Astrocyte (in vitro differentiated cells and primary cell): Measurements from ENCODE around the gene AP1B1. TPM values are rescaled to one million over a fixed set of nuclear protein-coding genes. Genes with fewer than 3 reads are reported as not detected.

Experiments used
- DNase-seq: peaks from one replicate; pipeline ENCODE4 v3.0.0-alpha.2; 2010; ENCODE audit warnings: low read depth
- FAIRE-seq: peaks from 2 replicates; lab custom pipeline; 2011; peaks lifted over from hg19 to GRCh38; lab: Jason Lieb, UNC
- H2AFZ ChIP-seq: 2 replicates; pipeline ENCODE4 v1.6.0; 2012; ENCODE audit warnings: low read depth, low read length, inconsistent platforms
- H3K27ac ChIP-seq: 2 replicates; pipeline ENCODE4 v1.5.1; 2011; ENCODE audit warnings: low read depth, low read length, inconsistent platforms
- H3K27me3 ChIP-seq: 2 replicates; pipeline ENCODE4 v1.6.0; 2011; ENCODE audit warnings: low read length, inconsistent platforms; ENCODE audit not compliant: insufficient read depth
- H3K36me3 ChIP-seq: 2 replicates; pipeline ENCODE4 v1.5.1; 2011; ENCODE audit warnings: low read length, inconsistent platforms; ENCODE audit not compliant: insufficient read depth
- H3K4me1 ChIP-seq: 2 replicates; pipeline ENCODE4 v1.5.1; 2011; ENCODE audit warnings: low read length, inconsistent platforms; ENCODE audit not compliant: insufficient read depth
- H3K4me2 ChIP-seq: 2 replicates; pipeline ENCODE4 v1.6.0; 2012; ENCODE audit warnings: low read length, inconsistent platforms
- H3K4me3 ChIP-seq: 2 replicates; pipeline ENCODE4 v1.5.1; 2011; ENCODE audit warnings: low read depth, mild to moderate bottlenecking, low read length, inconsistent platforms; ENCODE audit not compliant: insufficient read depth
- H3K79me2 ChIP-seq: 2 replicates; pipeline ENCODE4 v1.6.0; 2012; ENCODE audit warnings: mild to moderate bottlenecking, low read length, inconsistent platforms; ENCODE audit not compliant: insufficient read depth
- H3K9ac ChIP-seq: 2 replicates; pipeline ENCODE4 v1.6.0; 2012; ENCODE audit warnings: mild to moderate bottlenecking, low read length, inconsistent platforms
- H3K9me3 ChIP-seq: 2 replicates; pipeline ENCODE4 v1.5.1; 2012; ENCODE audit warnings: low read depth, mild to moderate bottlenecking, low read length, inconsistent platforms; ENCODE audit not compliant: insufficient read depth
- H4K20me1 ChIP-seq: 2 replicates; pipeline ENCODE4 v1.6.0; 2012; ENCODE audit warnings: low read length, inconsistent platforms; ENCODE audit not compliant: insufficient read depth
- H3K27ac Mint-ChIP-seq: one replicate; pipeline ENCODE4 v1.8.0; 2021; ENCODE audit warnings: mild to moderate bottlenecking, mixed read lengths; ENCODE audit not compliant: unreplicated experiment
- H3K27me3 Mint-ChIP-seq: one replicate; pipeline ENCODE4 v1.8.0; 2021; ENCODE audit warnings: low read depth, mixed read lengths; ENCODE audit not compliant: unreplicated experiment
- H3K36me3 Mint-ChIP-seq: one replicate; pipeline ENCODE4 v1.8.0; 2021; ENCODE audit warnings: low read depth, mixed read lengths; ENCODE audit not compliant: unreplicated experiment
- H3K4me1 Mint-ChIP-seq: one replicate; pipeline ENCODE4 v1.8.0; 2021; ENCODE audit warnings: low read depth, mixed read lengths; ENCODE audit not compliant: unreplicated experiment
- H3K4me3 Mint-ChIP-seq: one replicate; pipeline ENCODE4 v1.8.0; 2021; ENCODE audit warnings: mild to moderate bottlenecking, moderate library complexity, mixed read lengths; ENCODE audit not compliant: unreplicated experiment
- H3K9me3 Mint-ChIP-seq: one replicate; pipeline ENCODE4 v1.8.0; 2021; ENCODE audit warnings: mild to moderate bottlenecking, mixed read lengths; ENCODE audit not compliant: unreplicated experiment
- CTCF ChIP-seq: IDR thresholded peaks from 2 replicates; pipeline ENCODE4 v1.5.1; 2011; ENCODE audit warnings: low read depth, mild to moderate bottlenecking, inconsistent platforms, low read length, moderate library complexity; ENCODE audit not compliant: insufficient read depth
- EZH2 ChIP-seq: IDR thresholded peaks from 2 replicates; pipeline ENCODE4 v1.6.1; 2012; ENCODE audit warnings: mild to moderate bottlenecking, low read length, inconsistent platforms; ENCODE audit not compliant: insufficient read depth
- total RNA-seq: library from RNA; stranded (reverse); gene quantifications from 2 replicates; pipeline ENCODE4 v1.2.1, GENCODE V29; 2021

The AP1B1 gene
- total RNA-seq, 1 donor from 2014 or later: 69.5 TPM

GRCh38 chr22:29351891-29352290 lies 36.5 kb downstream of the AP1B1 start:
- FAIRE-seq (no peak), DNase-seq (no peak)
- no peak for TF ChIP-seq EZH2
- H3K9me3 ChIP-seq: no peaks in the 10 kb centered on the region
- H3K27ac Mint-ChIP-seq: no peak overlapping the region
- H3K27me3 Mint-ChIP-seq: no peaks in the 10 kb centered on the region
- no peak overlapping the region for H3K4me3 Mint-ChIP-seq
- H3K4me1 Mint-ChIP-seq: no peaks in the 10 kb centered on the region
- H3K4me3 ChIP-seq: no peak overlapping the region
- H4K20me1 ChIP-seq: no peaks in the 10 kb centered on the region
- H3K79me2 ChIP-seq: no peaks in the 10 kb centered on the region
- no peak overlapping the region for H3K27ac ChIP-seq
- peaks cover 32% of the 10 kb centered on the region for H3K36me3 Mint-ChIP-seq
- H3K4me1 ChIP-seq: no peaks in the 10 kb centered on the region
- H3K9me3 Mint-ChIP-seq: no peaks in the 10 kb centered on the region
- H3K9ac ChIP-seq: no peak overlapping the region
- no peaks in the 10 kb centered on the region for H3K27me3 ChIP-seq
- peaks cover 47% of the 10 kb centered on the region for H3K36me3 ChIP-seq
- no peak overlapping the region for H2AFZ ChIP-seq
- no peak overlapping the region for H3K4me2 ChIP-seq

GRCh38 chr22:29351042-29351441 lies 37.3 kb downstream of the AP1B1 start:
- Mint-ChIP-seq H3K4me3 (no peak overlapping the region), H3K27me3 (no peaks in the 10 kb centered on the region), H3K36me3 (peaks cover 32% of the 10 kb centered on the region), H3K9me3 (no peaks in the 10 kb centered on the region), H3K4me1 (no peaks in the 10 kb centered on the region), H3K27ac (no peak overlapping the region)
- Histone ChIP-seq H3K27me3 (no peaks in the 10 kb centered on the region), H3K9ac (no peak overlapping the region), H3K27ac (no peak overlapping the region), H2AFZ (no peak overlapping the region), H3K4me1 (no peaks in the 10 kb centered on the region), H3K36me3 (peaks cover 50% of the 10 kb centered on the region), H3K4me3 (no peak overlapping the region), H3K9me3 (no peaks in the 10 kb centered on the region), H3K79me2 (no peaks in the 10 kb centered on the region), H3K4me2 (no peak overlapping the region), H4K20me1 (no peaks in the 10 kb centered on the region)
- DNase-seq: no peak
- no peak for TF ChIP-seq EZH2
- no peak for TF ChIP-seq CTCF
- FAIRE-seq: no peak

- no peaks in the 10 kb centered on the region for H3K27me3 Mint-ChIP-seq
- TF ChIP-seq EZH2 (no peak), CTCF (no peak)
- H3K4me3 Mint-ChIP-seq: no peak overlapping the region
- DNase-seq: no peak
- peaks cover 29% of the 10 kb centered on the region for H3K36me3 Mint-ChIP-seq
- H3K27ac Mint-ChIP-seq: no peak overlapping the region
- H3K36me3 ChIP-seq: peaks cover 33% of the 10 kb centered on the region
- H3K27ac ChIP-seq: no peak overlapping the region
- no peaks in the 10 kb centered on the region for H3K9me3 ChIP-seq
- H3K9me3 Mint-ChIP-seq: no peaks in the 10 kb centered on the region
- FAIRE-seq: no peak
- H2AFZ ChIP-seq: no peak overlapping the region
- H3K4me2 ChIP-seq: no peak overlapping the region
- no peaks in the 10 kb centered on the region for H3K79me2 ChIP-seq
- peaks cover 9% of the 10 kb centered on the region for H3K4me1 ChIP-seq
- no peaks in the 10 kb centered on the region for H4K20me1 ChIP-seq
- no peak overlapping the region for H3K4me3 ChIP-seq
- H3K9ac ChIP-seq: no peak overlapping the region
- peaks cover 3% of the 10 kb centered on the region for H3K4me1 Mint-ChIP-seq
- H3K27me3 ChIP-seq: no peaks in the 10 kb centered on the region
Measured at GRCh38 chr22:29348956-29349355, 39.4 kb downstream of the AP1B1 start.
